Suprapubic skin (tissue), 4 donors: ENCODE results near the gene CXCR6. TPM values are rescaled to one million over a fixed set of nuclear protein-coding genes. Genes with fewer than 3 reads are reported as not detected.

Experiments used
- DNase-seq, 2 donors: peaks; one replicate each; pipeline ENCODE4 v3.0.0-alpha.2; 2019; ENCODE audit warnings: low spot score in 2 of 2
- H3K27ac ChIP-seq: fragments of 200-600 bp; sonication (generic); one replicate; pipeline ENCODE4 v1.5.1; 2019
- H3K27me3 ChIP-seq: fragments of 200-600 bp; sonication (generic); one replicate; pipeline ENCODE4 v1.5.1; 2019
- H3K36me3 ChIP-seq: fragments of 200-600 bp; sonication (generic); one replicate; pipeline ENCODE4 v1.5.1; 2019
- H3K4me1 ChIP-seq: fragments of 200-600 bp; sonication (generic); one replicate; pipeline ENCODE4 v1.5.1; 2019
- H3K4me3 ChIP-seq: fragments of 200-600 bp; sonication (generic); one replicate; pipeline ENCODE4 v1.5.1; 2019; ENCODE audit warnings: mild to moderate bottlenecking
- H3K9me3 ChIP-seq: fragments of 200-600 bp; sonication (generic); one replicate; pipeline ENCODE4 v1.5.1; 2019
- EP300 ChIP-seq: sonication (generic); formaldehyde crosslinking; IDR thresholded peaks from one replicate; pipeline ENCODE4 v1.6.1; 2017; ENCODE audit warnings: antibody characterized with exemption
- POLR2A ChIP-seq, 2 donors: fragments of 450-650 bp; IDR thresholded peaks; one replicate each; pipeline ENCODE4 v1.6.1; 2017; ENCODE audit warnings: antibody characterized with exemption in 2 of 2, mild to moderate bottlenecking in 2 of 2, moderate library complexity in 2 of 2
- POLR2AphosphoS5 ChIP-seq, 3 donors: sonication (generic); formaldehyde crosslinking; IDR thresholded peaks; one replicate each; pipeline ENCODE4 v1.6.1; 2017; ENCODE audit warnings: antibody characterized with exemption in 3 of 3
- WGBS: methylation state at CpG from one replicate; pipeline ENCODE4 v1.1.5; 2018; 5-methylcytosine and 5-hydroxymethylcytosine counted together
- total RNA-seq, 4 donors: library from RNA; depleted of rRNA; stranded (reverse); fragments of >200 nt; gene quantifications; one replicate each; pipeline ENCODE4 v1.1.0, GENCODE V29; 2016
- TF ChIP-seq, protein P1 (sequence below), 2 donors: fragments of 200-600 bp in 1 of 2; fragments of 450-650 bp in 1 of 2; sonication (generic) in 1 of 2; IDR thresholded peaks; one replicate each; pipeline ENCODE4 v1.5.1; 2016 to 2019; ENCODE audit warnings: antibody characterized with exemption in 2 of 2, mild to moderate bottlenecking in 1 of 2, moderate library complexity in 1 of 2

CXCR6 gene
- total RNA-seq, 4 donors from 2014 or later = 0.23 to 0.59 TPM; not detected in 2

DNA sequence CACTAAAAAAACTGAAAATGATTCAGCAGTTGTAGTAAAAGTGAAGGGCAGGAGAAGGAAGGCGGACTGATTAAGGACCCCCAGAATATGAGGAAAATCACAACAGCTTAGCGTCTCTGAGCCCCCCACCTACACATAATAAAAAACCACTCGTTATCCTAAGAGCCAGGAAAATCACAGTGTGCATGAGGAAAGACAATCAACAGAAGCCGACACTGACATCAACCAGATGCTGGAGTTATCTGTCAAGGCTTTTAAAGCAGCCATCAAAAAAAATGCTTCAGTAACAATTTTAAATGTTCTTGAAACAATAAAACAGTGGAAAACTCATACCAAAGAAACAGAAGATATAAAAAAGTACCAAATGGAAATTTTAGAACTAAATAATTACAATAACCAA, 9.7 kb upstream of the CXCR6 start:
- WGBS = 86% methylated on average over 4 of the region's 4 CpGs
- H3K36me3 ChIP-seq = peaks cover 89% of the 10 kb centered on the region
- no peak for TF ChIP-seq EP300
- no peak for TF ChIP-seq POLR2AphosphoS5 (IDR thresholded peaks at IDR 0.05)

DNA sequence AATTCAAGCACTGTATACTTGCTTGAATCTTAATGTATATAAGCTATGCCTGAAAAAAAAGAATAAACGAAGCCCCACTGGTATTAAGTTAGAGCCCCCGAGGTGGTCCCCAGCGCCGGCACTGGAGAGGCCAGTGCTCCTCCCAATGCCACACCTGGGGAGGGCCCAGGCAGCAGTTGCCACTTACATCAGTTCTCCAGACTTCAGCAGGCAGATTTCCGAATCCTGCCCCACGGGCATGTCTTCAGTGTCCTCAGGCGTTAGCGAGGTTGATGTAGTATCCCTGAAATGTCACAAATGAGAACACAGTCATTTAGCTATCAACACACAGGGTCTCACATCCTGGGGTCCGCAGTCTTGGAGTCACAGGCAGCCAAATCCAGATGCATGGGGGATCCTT, 7.0 kb upstream of the CXCR6 start:
- Histone ChIP-seq H3K27ac (no peak overlapping the region), H3K36me3 (peaks cover 63% of the 10 kb centered on the region), H3K4me3 (no peak overlapping the region), H3K27me3 (no peaks in the 10 kb centered on the region), H3K9me3 (no peaks in the 10 kb centered on the region), H3K4me1 (peaks cover 5% of the 10 kb centered on the region)
- WGBS = 90% methylated on average over 9 of the region's 9 CpGs
- DNase-seq = peak in 1 of 2 donors; percentile 43
- TF ChIP-seq POLR2A (IDR thresholded peaks at IDR 0.05) (no peak), POLR2AphosphoS5 (IDR thresholded peaks at IDR 0.05) (no peak), EP300 (no peak)
- TF ChIP-seq, protein P1, sequence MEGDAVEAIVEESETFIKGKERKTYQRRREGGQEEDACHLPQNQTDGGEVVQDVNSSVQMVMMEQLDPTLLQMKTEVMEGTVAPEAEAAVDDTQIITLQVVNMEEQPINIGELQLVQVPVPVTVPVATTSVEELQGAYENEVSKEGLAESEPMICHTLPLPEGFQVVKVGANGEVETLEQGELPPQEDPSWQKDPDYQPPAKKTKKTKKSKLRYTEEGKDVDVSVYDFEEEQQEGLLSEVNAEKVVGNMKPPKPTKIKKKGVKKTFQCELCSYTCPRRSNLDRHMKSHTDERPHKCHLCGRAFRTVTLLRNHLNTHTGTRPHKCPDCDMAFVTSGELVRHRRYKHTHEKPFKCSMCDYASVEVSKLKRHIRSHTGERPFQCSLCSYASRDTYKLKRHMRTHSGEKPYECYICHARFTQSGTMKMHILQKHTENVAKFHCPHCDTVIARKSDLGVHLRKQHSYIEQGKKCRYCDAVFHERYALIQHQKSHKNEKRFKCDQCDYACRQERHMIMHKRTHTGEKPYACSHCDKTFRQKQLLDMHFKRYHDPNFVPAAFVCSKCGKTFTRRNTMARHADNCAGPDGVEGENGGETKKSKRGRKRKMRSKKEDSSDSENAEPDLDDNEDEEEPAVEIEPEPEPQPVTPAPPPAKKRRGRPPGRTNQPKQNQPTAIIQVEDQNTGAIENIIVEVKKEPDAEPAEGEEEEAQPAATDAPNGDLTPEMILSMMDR (IDR thresholded peaks at IDR 0.05) = no peak

More for the DNA sequence above, 9.7 kb upstream of the CXCR6 start:
- H3K4me1 ChIP-seq = no peaks in the 10 kb centered on the region
- H3K4me3 ChIP-seq = no peak overlapping the region
- no peak overlapping the region for H3K27ac ChIP-seq
- no peaks in the 10 kb centered on the region for H3K9me3 ChIP-seq
- no peak for DNase-seq
- no peaks in the 10 kb centered on the region for H3K27me3 ChIP-seq

DNA sequence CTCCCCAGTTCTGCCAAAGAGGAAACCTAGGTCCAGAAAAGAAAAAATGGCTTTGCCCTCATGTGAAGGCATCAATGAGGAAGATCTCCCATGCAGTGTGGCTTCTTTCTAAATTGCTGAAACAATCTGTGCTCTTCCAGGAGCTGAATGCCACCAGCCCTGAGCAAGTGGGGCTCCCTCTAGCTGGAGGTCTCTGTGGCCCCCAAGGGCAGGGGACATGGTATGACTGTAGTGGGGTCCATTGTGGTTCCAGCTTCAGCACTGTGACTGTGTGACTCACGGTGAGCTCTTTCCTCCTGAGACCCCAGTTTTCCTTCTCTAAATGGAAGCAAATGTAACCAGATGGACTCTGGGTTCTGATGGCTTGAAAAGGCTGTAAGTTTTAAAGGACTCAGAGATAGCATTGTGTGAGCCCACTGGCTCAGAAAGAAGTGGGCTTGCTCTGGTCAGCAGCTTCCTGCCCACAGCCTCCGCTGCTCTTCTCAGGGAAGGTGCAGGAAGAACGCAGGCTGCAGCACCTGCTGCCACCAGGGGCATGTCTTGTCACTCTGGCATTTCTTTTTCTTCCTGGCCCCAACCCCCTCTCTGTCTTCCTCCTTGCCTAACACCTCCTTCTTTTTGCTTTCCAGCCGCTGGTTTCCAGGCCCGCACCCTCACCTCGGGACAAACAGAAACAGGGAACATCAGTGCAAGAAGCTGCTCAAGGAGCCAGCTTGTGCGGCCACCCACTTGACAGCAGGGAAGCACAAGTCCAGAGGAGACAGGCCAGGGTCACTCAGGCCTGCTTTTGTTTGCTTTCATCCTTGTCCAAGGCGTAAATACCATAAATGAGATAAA, 5.8 kb upstream of the CXCR6 start:
- 84% methylated on average over 8 of the region's 8 CpGs for WGBS
- Histone ChIP-seq H3K36me3 (peaks cover 52% of the 10 kb centered on the region), H3K9me3 (no peaks in the 10 kb centered on the region), H3K4me3 (no peak overlapping the region), H3K4me1 (peaks cover 5% of the 10 kb centered on the region), H3K27ac (no peak overlapping the region), H3K27me3 (no peaks in the 10 kb centered on the region)
- TF ChIP-seq POLR2AphosphoS5 (IDR thresholded peaks at IDR 0.05) = no peak
- peak in 1 of 2 donors; percentile 53 for DNase-seq

DNA sequence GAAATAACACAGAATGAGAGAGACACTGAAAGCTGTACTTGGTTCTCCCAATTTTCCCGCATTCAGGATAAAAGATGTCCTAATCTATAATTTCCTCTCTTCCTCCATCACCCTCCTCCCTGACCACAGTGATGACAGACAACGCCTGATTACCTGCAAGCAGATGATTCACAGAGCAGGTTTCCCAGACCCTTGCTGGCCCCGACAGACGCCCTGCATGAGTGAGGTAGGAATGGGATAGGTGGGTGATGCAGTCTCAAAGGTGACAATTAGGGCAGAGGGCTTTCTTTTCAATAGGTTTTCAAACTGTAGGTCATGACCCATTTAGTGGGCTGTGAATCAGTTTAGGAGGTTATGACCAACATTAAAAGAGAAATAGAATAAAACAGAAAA, 5.2 kb upstream of the CXCR6 start:
- TF ChIP-seq POLR2A (IDR thresholded peaks at IDR 0.05) (no peak), EP300 (no peak), POLR2AphosphoS5 (IDR thresholded peaks at IDR 0.05) (no peak)
- TF ChIP-seq, protein P1 (IDR thresholded peaks at IDR 0.05) = no peak
- WGBS = 96% methylated on average over 4 of the region's 4 CpGs
- Histone ChIP-seq H3K27ac (no peak overlapping the region), H3K27me3 (no peaks in the 10 kb centered on the region), H3K36me3 (peaks cover 51% of the 10 kb centered on the region), H3K4me1 (peaks cover 5% of the 10 kb centered on the region), H3K9me3 (no peaks in the 10 kb centered on the region), H3K4me3 (no peak overlapping the region)
- DNase-seq = peak in 1 of 2 donors; percentile 23

DNA sequence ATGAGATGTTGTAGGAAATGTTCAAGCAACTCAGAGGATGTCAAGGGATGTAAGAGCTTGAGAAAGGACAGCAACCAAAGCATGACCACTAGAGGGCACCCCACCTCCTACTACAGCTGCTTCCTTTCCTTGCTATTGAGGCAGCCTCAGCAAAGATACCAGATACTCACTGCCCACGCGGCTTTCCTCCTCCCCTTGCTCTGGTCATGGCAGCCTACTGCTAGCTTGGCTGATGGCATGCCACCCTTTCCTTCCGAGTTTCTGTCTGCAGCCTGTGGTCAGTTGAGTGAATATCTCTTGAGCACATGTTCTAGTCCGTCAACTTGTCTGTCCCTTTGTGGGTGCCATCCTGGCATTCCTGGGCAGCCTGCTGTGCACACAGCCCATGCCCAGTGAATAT, 4.4 kb upstream of the CXCR6 start:
- Histone ChIP-seq H3K4me3 (no peak overlapping the region), H3K27ac (no peak overlapping the region), H3K9me3 (no peaks in the 10 kb centered on the region), H3K4me1 (peaks cover 5% of the 10 kb centered on the region), H3K27me3 (no peaks in the 10 kb centered on the region), H3K36me3 (peaks cover 48% of the 10 kb centered on the region)
- DNase-seq = peak; percentile 86 to 88
- TF ChIP-seq, protein P1 (IDR thresholded peaks at IDR 0.05) = peak; percentile 47 to 80
- no peak for TF ChIP-seq EP300
- 20% methylated on average over 4 of the region's 4 CpGs for WGBS

DNA sequence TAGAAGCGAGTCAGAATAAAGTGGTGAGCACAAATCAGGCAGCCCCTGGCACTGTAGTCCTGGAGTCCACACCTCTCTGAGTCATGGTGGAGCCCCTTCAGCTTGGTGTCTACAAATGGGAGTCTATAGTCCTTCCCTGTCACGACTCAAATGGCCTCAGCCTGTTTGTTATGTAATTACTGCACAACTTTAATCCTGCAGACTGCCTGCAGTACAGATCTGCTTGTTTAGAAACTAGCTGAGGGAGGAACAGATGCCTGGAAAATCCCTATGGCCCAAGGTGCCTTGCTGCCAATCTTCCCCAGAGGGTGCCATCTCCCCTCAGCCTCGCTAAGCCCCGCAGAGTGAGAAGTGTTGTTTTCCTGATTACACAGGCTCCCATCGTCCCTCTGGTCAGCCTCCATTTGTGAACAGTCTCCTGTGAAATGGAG, 3.9 kb upstream of the CXCR6 start:
- DNase-seq = no peak
- Histone ChIP-seq H3K27me3 (no peaks in the 10 kb centered on the region), H3K4me1 (peaks cover 5% of the 10 kb centered on the region), H3K9me3 (no peaks in the 10 kb centered on the region), H3K4me3 (no peak overlapping the region), H3K36me3 (peaks cover 43% of the 10 kb centered on the region), H3K27ac (no peak overlapping the region)
- WGBS = 40% methylated on average over 5 of the region's 5 CpGs
- TF ChIP-seq POLR2AphosphoS5 (IDR thresholded peaks at IDR 0.05) = no peak
- no peak for TF ChIP-seq EP300
- TF ChIP-seq, protein P1 (IDR thresholded peaks at IDR 0.05) = no peak
- no peak for TF ChIP-seq POLR2A (IDR thresholded peaks at IDR 0.05)
